AG09319 (cell line): ENCODE data around the gene EXOSC10.
"Not testable (repeated sequence)": the region's sequence is repeated elsewhere in the genome, so short reads cannot be mapped to it uniquely, and the experiment has no call there.

Source experiments
- DNase-seq: peaks from one replicate; pipeline ENCODE4 v3.0.0-alpha.2; 2010; ENCODE audit warnings: low read depth; ENCODE audit errors: extremely low read depth
- CTCF ChIP-seq: IDR thresholded peaks from 2 replicates; pipeline ENCODE4 v1.5.1; 2011; ENCODE audit warnings: low read depth, mild to moderate bottlenecking, inconsistent platforms, low read length, moderate library complexity

EXOSC10 gene

GRCh38 chr1:11026903-11027302 lies 72.8 kb downstream of the EXOSC10 start:
- TF ChIP-seq CTCF: no peak
- DNase-seq: no peak

GRCh38 chr1:11026052-11026451 lies 73.6 kb downstream of the EXOSC10 start:
- no peak for DNase-seq
- no peak for TF ChIP-seq CTCF

GRCh38 chr1:11025618-11026017 lies 74.1 kb downstream of the EXOSC10 start:
- no peak for DNase-seq
- no peak for TF ChIP-seq CTCF

- TF ChIP-seq CTCF: no peak
- DNase-seq: no peak
These were observed 74.8 kb downstream of the EXOSC10 start for GRCh38 chr1:11024874-11025203.

- DNase-seq: no peak
- TF ChIP-seq CTCF: no peak
These were observed 75.4 kb downstream of the EXOSC10 start for GRCh38 chr1:11024154-11024873.

GRCh38 chr1:11023201-11023600 lies 76.5 kb downstream of the EXOSC10 start:
- DNase-seq: no peak
- no peak for TF ChIP-seq CTCF

GRCh38 chr1:11019971-11020370 lies 79.7 kb downstream of the EXOSC10 start:
- no peak for DNase-seq
- no peak for TF ChIP-seq CTCF

- not testable (repeated sequence) for DNase-seq
These were observed 80.3 kb downstream of the EXOSC10 start for GRCh38 chr1:11019358-11019757.
